ENCODE results near the gene CCNI.

- TF ChIP-seq CTCF (IDR thresholded peaks at IDR 0.05) (no peak), POLR2A (IDR thresholded peaks at IDR 0.05) (no peak), POLR2AphosphoS5 (IDR thresholded peaks at IDR 0.05; ENCODE audit: insufficient read depth in 1 of 2, low read depth in 1 of 2) (no peak)
Measured at GRCh38 chr4:77040270-77040669, 35.5 kb downstream of the CCNI start.
